GM12864 (cell line): ENCODE results near the gene RELT.
A peak's percentile ranks its signal among the peaks of the same experiment; 100 is the strongest.

ENCODE experiments used
- DNase-seq: peaks from one replicate; pipeline ENCODE4 v3.0.0-alpha.2; 2011; ENCODE audit warnings: low read depth
- H3K4me3 ChIP-seq: 2 replicates; pipeline ENCODE4 v1.5.1; 2011; ENCODE audit warnings: mild to moderate bottlenecking, low read depth, low read length, control low read depth
- CTCF ChIP-seq: IDR thresholded peaks from 2 replicates; pipeline ENCODE4 v1.5.1; 2011; ENCODE audit warnings: low read depth, mild to moderate bottlenecking, moderate library complexity, low read length, control low read depth, inconsistent platforms; ENCODE audit errors: missing control alignments

Gene RELT

GRCh38 chr11:73386546-73386945, 10.3 kb downstream of the RELT start:
- no peak for DNase-seq
- peak overlapping the region; percentile 26 for H3K4me3 ChIP-seq

DNA sequence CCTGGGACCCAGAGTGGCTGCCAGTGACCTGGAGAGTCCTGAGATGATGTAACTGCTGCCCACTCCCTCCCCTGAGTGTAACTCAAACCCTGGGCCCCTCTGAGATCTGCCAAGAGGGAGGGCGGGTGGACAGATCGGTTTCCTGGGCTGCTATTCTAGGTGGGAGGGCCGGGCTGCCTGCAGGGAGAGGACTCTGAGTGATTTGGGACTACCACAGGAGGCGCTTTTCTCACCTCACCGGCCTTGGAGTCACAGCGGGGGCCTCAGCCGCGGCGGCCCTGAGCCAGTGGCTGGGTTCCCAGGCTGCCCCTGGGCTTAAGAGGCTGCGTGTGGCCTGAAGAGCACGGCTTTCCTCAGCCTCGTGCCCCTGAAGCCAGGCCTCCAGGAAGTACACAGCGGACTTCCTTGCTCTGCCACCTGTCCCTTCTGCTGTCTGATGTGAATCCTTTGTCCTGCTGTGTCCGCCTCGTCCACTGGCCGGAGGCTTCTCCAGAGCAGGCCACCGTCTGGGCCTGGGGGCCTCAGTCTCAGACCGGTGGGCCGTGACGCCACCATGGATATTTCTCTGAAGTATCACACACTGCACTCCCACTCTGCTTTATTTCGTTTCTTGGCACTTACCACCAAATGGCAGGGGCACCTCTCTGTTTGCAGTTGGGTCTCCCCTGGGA, 11.5 kb downstream of the RELT start:
- no peak overlapping the region for H3K4me3 ChIP-seq
- no peak for DNase-seq
- TF ChIP-seq CTCF: peak; percentile 21

More at GRCh38 chr11:73386546-73386945, 10.3 kb downstream of the RELT start:
- TF ChIP-seq CTCF: no peak

DNA sequence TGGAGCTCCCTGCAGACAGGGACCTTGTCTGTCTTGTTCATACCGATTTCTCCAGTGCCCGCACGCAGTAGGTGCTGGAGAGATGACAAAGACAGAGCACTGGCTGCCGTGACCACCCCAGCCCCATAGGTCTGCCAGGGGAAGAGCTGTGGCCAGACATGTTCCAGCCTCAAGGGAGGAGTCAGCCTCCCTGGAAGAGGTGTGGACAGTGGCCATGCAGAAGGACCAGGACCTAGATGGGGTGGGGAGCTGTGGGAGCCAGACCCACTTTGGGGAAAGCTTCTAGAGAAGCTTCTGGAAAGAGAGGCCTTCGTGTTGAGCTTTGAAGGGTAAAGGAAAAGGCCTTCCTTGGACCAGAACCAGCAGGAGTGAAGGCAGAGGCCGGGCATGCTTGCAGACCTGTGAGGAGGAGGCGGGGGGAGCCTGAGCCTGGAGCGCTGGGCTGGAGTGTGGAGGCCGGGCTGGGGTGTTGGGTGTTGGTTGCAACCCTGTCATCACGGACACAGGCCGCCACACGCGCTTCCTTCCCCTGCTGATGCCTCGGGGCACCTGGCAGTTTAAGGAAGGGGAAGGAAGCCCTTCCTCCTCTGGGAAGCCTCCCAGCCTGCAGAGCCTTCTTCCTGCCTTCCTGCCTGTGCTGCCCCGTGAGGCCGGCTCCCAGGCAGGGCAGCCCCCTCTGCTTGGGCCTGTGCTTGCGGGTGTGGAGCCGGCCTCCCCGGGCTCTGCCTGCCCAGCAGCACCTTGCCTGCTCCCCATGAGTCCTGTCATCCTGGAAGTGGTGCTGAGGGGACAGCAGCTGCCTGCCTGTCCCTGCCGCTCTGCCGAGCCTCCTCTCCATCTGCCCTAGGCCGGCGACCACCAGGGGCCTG, 12.3 kb downstream of the RELT start:
- DNase-seq: no peak

DNA sequence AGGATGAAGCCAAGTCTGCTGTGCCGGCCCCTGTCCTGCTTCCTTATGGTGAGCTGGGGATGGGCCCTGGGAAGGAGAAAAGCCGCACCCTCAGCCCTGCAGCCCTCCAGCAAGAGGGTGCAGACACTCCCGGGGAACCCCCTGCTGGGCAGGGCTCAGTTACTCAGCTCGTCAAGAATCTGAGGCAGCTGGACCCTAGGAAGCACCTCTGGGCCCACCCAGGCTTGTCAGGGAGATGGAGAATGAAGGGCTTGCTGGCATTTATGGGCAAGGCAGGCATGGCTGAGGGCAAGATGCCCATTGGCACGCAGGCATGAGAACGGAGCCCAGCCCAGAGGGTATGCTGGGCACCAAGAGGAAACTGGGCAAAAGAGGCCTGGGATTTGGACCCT, 12.9 kb downstream of the RELT start:
- H3K4me3 ChIP-seq: no peak overlapping the region
- no peak for TF ChIP-seq CTCF
- DNase-seq: no peak

More for the DNA sequence above, 12.3 kb downstream of the RELT start:
- no peak overlapping the region for H3K4me3 ChIP-seq
- TF ChIP-seq CTCF: no peak

- no peak for TF ChIP-seq CTCF
- DNase-seq: no peak
- no peak overlapping the region for H3K4me3 ChIP-seq
These were observed 13.7 kb downstream of the RELT start for GRCh38 chr11:73389916-73390315.

GRCh38 chr11:73390601-73391565, 14.7 kb downstream of the RELT start:
- no peak for TF ChIP-seq CTCF
- no peak for DNase-seq
- no peak overlapping the region for H3K4me3 ChIP-seq
